DLD1 (cell line): ENCODE measurements around the gene SH3BP5L.

ENCODE experiments used
- in situ Hi-C: cut with HindIII; loops from 2 replicates; pipeline ENCODE4 v1.10.0; 2017; ENCODE audit warnings: low sequenced_read_pairs

SH3BP5L gene

GRCh38 chr1:248825909-248826760 is at the start of gene SH3BP5L:
TSS of gene SH3BP5L (minus strand) at chr1:248825915. CDS start at chr1:248824935, 980 bp downstream.
- in situ Hi-C loops = no loop called here

GRCh38 chr1:248873993-248874533 is 48.3 kb upstream of the SH3BP5L start:
- in situ Hi-C loops = no loop called here

- in situ Hi-C loops = no loop called here
These were observed 47.8 kb upstream of the SH3BP5L start for GRCh38 chr1:248873409-248873992.

- in situ Hi-C loops = no loop called here
These were observed 47.2 kb upstream of the SH3BP5L start for GRCh38 chr1:248872752-248873408.

- in situ Hi-C loops = no loop called here
These were observed 46.2 kb upstream of the SH3BP5L start for GRCh38 chr1:248871837-248872401.

- in situ Hi-C loops = no loop called here
These were observed 37.5 kb upstream of the SH3BP5L start for GRCh38 chr1:248862998-248863881.

- in situ Hi-C loops = no loop called here
These were observed 36.9 kb upstream of the SH3BP5L start for GRCh38 chr1:248862695-248862997.

GRCh38 chr1:248861616-248862015 is 35.9 kb upstream of the SH3BP5L start:
- in situ Hi-C loops = no loop called here

- in situ Hi-C loops = no loop called here
These were observed 34.3 kb upstream of the SH3BP5L start for GRCh38 chr1:248860007-248860406.

GRCh38 chr1:248858891-248859889 is 33.5 kb upstream of the SH3BP5L start, which contains the start of gene ZNF692:
TSS of gene ZNF692 (minus strand) at chr1:248859085. CDS start at chr1:248858309, 776 bp downstream.
- in situ Hi-C loops = no loop called here

- in situ Hi-C loops = no loop called here
These were observed 32.6 kb upstream of the SH3BP5L start for GRCh38 chr1:248858096-248858890.

GRCh38 chr1:248857749-248858095 is 32.0 kb upstream of the SH3BP5L start:
- in situ Hi-C loops = no loop called here

- in situ Hi-C loops = no loop called here
These were observed 31.5 kb upstream of the SH3BP5L start for GRCh38 chr1:248857201-248857600.

GRCh38 chr1:248856176-248856575 is 30.5 kb upstream of the SH3BP5L start:
- in situ Hi-C loops = no loop called here

- in situ Hi-C loops = no loop called here
These were observed 29.9 kb upstream of the SH3BP5L start for GRCh38 chr1:248855580-248855979.

- in situ Hi-C loops = no loop called here
These were observed 28.1 kb upstream of the SH3BP5L start for GRCh38 chr1:248853663-248854375.

- in situ Hi-C loops = no loop called here
These were observed 27.0 kb upstream of the SH3BP5L start for GRCh38 chr1:248852481-248853405.
